ENCODE data around the gene SNCAIP.

The SNCAIP gene

DNA sequence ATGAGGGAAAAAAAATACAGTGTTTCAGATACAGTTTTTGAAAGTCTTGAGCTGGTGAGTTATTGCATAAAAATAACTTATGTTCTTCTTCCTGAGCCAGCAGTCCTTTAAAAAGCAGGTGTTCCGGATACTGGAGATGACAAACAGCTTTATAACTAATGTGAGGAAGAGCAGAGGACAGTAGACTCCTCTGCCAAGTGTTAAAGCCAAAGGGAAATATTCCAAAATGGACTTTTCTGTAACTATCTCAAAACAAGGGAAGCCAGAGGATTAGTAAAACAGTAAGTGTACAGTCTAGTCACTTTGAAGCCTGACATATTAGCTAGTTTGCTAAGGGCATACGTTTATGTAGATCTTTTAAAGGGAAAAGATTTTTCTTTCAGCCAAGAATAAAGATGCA lies 11.0 kb upstream of the SNCAIP start:
- ATAC-seq, result no peak
- no peaks in the 10 kb centered on the region for H3K4me1 Mint-ChIP-seq
- no peak for DNase-seq
- H3K27me3 Mint-ChIP-seq, result no peaks in the 10 kb centered on the region
- no peaks in the 10 kb centered on the region for H3K9me3 Mint-ChIP-seq
- no peak overlapping the region for H3K27ac Mint-ChIP-seq
- no peak overlapping the region for H3K4me3 Mint-ChIP-seq
- no peaks in the 10 kb centered on the region for H3K36me3 Mint-ChIP-seq (ENCODE audit: low read depth)

DNA sequence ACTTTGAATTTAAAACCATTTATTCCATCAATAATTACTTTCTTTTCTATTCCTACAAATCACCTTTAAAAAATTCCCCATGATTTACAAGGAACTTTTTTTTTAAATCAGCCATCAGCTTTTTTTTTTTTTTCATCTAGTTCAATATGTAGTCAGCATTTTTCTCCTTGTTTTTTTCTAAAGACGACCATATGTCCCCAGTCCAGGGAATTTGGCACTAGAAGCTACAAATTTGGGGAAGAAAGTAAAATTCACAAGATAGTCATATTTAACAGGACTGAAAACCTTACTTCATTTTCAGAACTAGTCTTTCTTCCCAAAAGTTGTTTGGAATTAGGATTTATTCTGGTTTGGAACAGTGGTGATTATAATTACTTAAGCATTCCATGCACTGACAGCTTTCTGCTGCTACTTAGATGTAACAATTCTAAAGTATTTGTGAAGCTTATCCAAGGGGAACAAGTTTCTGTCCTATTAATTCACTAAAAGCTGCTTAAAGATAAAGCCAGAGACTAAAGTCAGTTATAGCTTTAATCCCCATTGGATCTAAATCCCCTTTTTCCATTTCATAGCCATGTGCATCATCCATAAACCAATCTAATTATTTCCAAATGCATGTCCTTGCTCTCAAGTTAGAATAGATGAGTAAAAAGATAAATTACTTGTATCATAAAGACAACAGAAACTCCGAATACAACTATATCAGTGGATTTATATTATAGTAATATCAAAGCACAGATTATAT lies 7.4 kb upstream of the SNCAIP start:
- no peak overlapping the region for H3K4me3 Mint-ChIP-seq
- H3K27ac Mint-ChIP-seq, result no peak overlapping the region
- DNase-seq (no peak), ATAC-seq (no peak)
- peaks cover 7% of the 10 kb centered on the region for H3K27me3 Mint-ChIP-seq
- H3K4me1 Mint-ChIP-seq, result no peaks in the 10 kb centered on the region
- no peaks in the 10 kb centered on the region for H3K9me3 Mint-ChIP-seq
- H3K36me3 Mint-ChIP-seq (ENCODE audit: low read depth), result no peaks in the 10 kb centered on the region

DNA sequence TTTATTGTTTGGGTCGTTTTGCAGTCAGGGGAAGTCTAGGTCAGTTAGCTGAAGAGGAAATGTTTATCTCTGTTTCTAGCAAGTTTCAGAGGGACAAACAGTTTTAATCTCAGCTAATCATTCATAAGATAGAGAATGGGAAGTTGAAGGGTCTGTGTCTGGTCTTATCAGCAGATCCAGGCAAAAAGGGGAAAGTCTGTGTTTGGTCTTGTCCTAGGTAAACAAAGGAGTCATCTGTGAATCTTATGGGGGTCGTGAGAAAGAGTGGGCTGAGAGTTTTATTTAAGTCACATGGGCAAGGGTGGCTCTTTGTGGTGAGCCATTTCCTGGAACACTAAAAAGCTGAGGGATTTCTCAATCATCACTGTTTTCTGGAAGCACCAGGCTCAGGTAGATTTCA lies 5.6 kb upstream of the SNCAIP start:
- Mint-ChIP-seq H3K27me3 (peaks cover 24% of the 10 kb centered on the region), H3K9me3 (no peaks in the 10 kb centered on the region), H3K36me3 (ENCODE audit: low read depth) (no peaks in the 10 kb centered on the region), H3K4me1 (peaks cover 2% of the 10 kb centered on the region), H3K4me3 (no peak overlapping the region), H3K27ac (no peak overlapping the region)
- no peak for ATAC-seq
- DNase-seq, result no peak

DNA sequence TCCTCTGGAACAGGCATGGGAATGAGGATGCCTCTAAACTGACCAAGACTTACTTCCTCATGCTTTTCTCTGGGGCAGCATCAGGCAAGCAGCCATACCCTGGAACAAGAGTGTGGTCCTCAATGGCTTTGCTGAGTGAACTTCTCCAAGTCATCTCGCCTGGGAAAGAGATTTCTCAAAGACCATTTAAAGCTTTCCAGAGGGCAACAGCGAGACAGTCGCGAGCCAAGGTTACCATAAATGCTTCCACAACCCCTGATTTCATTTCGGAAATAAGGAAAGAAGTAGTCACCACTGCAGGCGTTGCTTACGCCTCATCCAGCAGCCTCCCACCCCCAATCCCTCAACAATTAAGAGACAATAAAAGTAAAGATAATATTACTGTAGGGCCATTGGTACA lies 1.1 kb upstream of the SNCAIP start:
- Mint-ChIP-seq H3K9me3 (no peaks in the 10 kb centered on the region), H3K4me1 (peaks cover 7% of the 10 kb centered on the region), H3K27me3 (peaks cover 54% of the 10 kb centered on the region), H3K4me3 (no peak overlapping the region), H3K36me3 (ENCODE audit: low read depth) (no peaks in the 10 kb centered on the region), H3K27ac (no peak overlapping the region)
- DNase-seq, result no peak
- ATAC-seq, result no peak

DNA sequence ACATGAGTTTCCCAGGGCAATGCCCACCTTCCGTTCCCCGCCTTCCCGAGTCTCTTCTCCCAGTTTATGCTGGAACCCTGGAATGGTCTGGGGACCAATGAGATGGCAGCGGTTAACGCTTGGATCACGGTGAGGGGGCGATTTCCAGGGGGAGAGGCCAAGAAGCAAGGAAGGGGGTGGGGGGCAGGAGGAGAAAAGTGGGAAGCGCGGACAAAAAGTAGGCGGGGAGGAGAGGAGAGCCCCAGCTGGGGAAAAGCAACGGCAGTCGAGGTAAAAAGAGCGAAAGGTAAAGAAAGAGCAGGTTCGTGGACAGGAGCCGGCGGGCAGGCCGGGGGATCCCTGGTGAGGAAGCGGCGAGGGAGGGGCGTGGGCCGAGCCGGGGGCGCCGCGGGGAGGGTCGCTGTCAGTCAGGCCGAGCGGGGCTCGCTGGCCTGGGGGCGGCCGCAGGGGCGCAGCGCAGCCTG lies 508 bp upstream of the SNCAIP start:
- Mint-ChIP-seq H3K36me3 (ENCODE audit: low read depth) (no peaks in the 10 kb centered on the region), H3K27me3 (peaks cover 58% of the 10 kb centered on the region), H3K9me3 (no peaks in the 10 kb centered on the region), H3K4me1 (peaks cover 7% of the 10 kb centered on the region), H3K4me3 (no peak overlapping the region), H3K27ac (no peak overlapping the region)
- no peak for DNase-seq
- ATAC-seq, result no peak

DNA sequence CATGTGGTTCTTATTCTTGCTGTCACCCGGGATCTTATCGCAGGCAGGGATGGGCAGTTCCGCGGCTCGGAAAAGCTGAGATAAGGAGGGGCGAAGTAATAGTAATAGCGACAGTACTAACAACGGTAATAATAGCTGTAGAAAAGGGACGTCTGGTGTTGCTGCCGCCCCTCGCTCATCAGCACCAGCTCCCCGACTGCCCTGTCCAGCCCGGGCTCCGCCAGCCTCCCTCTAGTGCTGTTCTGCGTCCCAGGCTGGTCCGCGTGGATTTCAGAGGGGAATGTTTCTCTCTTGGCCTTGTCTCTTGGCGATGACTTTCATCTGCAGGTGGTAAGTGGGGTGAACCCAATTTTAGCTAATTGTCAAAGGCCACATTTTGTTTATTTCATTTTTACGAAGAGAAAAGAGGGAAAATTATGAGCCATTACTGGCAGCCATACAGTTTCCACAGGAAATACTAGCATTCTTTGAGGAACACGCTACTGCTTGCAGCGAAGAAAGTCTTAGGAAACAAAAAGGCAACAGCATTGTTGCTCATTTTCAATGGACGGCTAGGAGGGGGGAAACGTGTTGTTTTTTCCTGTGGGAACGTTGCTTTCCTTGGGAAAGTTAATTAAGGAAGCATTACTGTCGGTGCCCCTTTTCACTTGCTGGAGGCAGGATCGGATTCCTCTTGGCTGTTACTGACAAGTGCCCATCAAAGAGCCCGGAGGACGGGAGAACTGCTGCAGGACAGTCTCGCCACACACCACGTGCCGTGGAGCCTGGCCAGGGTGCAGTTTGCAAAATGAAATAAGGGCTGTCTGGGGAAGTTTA lies 762 bp downstream of the SNCAIP start:
- DNase-seq, result no peak
- ATAC-seq, result no peak
- peaks cover 7% of the 10 kb centered on the region for H3K4me1 Mint-ChIP-seq
- H3K9me3 Mint-ChIP-seq, result no peaks in the 10 kb centered on the region
- no peaks in the 10 kb centered on the region for H3K36me3 Mint-ChIP-seq (ENCODE audit: low read depth)
- no peak overlapping the region for H3K4me3 Mint-ChIP-seq
- peaks cover 57% of the 10 kb centered on the region for H3K27me3 Mint-ChIP-seq
- H3K27ac Mint-ChIP-seq, result no peak overlapping the region

DNA sequence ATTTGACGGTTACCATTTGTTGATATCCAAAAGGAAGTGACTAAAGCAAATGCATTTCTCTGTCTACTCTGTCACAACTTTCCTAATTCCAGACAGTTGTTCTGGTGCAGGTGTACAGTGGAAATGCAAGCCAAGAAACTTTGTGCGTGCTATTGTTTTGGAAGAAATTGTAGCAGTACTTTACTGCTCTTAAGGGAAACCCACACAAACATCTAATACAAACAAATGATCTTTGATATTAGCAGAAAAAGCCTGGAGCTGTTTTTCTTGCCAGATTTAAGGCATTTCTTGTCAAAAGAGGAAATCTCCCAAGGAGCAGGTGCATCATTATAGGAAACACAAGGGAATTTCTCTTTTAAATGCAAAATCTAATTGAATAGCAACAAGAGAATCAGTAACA lies 2.0 kb downstream of the SNCAIP start:
- Mint-ChIP-seq H3K36me3 (ENCODE audit: low read depth) (no peaks in the 10 kb centered on the region), H3K4me1 (peaks cover 7% of the 10 kb centered on the region), H3K27ac (no peak overlapping the region), H3K4me3 (no peak overlapping the region), H3K27me3 (peaks cover 57% of the 10 kb centered on the region), H3K9me3 (no peaks in the 10 kb centered on the region)
- ATAC-seq, result no peak
- no peak for DNase-seq

DNA sequence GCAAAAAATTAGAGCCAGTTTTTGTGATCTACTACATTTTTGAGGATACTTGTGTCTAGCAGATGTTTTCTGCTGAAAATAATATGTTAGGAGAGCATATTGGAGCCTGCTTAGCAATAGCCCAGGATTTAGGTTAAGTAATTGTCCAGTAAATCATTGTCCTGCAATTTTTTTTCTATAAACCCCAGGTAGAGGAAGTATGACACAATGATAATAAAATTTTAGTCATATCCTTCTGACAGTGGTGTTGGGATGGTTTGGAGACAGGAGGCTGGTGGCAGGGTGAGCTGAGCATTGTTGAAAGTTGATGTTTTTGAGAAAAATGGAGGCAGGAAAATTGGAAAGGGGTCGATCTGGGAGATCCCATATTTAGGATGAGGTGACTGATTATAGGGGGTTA lies 3.5 kb downstream of the SNCAIP start:
- ATAC-seq, result no peak
- H3K4me3 Mint-ChIP-seq, result no peak overlapping the region
- no peak for DNase-seq
- H3K27ac Mint-ChIP-seq, result no peak overlapping the region
- H3K27me3 Mint-ChIP-seq, result peaks cover 44% of the 10 kb centered on the region
- no peaks in the 10 kb centered on the region for H3K36me3 Mint-ChIP-seq (ENCODE audit: low read depth)
- peaks cover 7% of the 10 kb centered on the region for H3K4me1 Mint-ChIP-seq
- no peaks in the 10 kb centered on the region for H3K9me3 Mint-ChIP-seq

DNA sequence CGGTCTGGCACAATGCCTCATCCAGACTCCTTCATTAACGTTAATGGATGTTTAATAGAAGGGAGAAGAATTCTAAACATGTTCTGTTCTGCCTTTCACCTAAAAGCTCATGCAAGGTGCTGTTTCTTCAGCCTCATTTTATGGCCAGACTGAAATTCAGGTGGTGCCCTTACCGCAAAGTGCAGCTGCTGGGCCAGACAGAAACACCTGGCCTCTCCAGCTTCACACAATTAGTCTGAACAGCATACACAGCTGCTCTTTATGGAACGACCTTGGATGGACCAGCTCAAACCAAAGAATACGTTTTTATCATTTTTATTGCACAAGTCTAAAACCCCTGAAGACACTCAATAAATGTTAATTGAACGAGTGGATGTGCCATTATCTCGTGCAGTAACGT lies 4.6 kb downstream of the SNCAIP start:
- Mint-ChIP-seq H3K27ac (no peak overlapping the region), H3K9me3 (no peaks in the 10 kb centered on the region), H3K27me3 (peaks cover 34% of the 10 kb centered on the region), H3K4me3 (no peak overlapping the region), H3K36me3 (ENCODE audit: low read depth) (no peaks in the 10 kb centered on the region), H3K4me1 (peaks cover 5% of the 10 kb centered on the region)
- DNase-seq (no peak), ATAC-seq (no peak)

DNA sequence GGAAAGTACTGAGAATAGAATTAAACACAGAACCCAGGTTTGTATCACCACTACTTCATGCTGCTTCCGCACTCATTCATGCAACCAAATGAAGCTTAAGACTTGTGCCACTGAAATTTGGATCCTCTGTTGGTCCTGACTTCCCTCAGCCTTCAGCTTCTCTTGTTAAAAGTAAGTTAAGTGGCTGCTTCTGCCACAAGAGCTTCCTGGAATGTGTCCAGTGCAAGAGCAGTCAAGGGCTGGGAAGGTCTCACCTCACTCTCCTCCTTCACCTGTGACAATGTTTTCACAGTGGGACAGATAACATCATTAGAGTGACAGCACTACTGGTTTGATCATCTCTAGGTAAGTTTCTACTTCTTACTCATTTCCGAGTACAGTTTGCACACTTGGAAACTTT lies 7.9 kb downstream of the SNCAIP start:
- no peaks in the 10 kb centered on the region for H3K9me3 Mint-ChIP-seq
- H3K36me3 Mint-ChIP-seq (ENCODE audit: low read depth), result no peaks in the 10 kb centered on the region
- no peak overlapping the region for H3K27ac Mint-ChIP-seq
- ATAC-seq (no peak), DNase-seq (no peak)
- no peaks in the 10 kb centered on the region for H3K4me1 Mint-ChIP-seq
- H3K27me3 Mint-ChIP-seq, result peaks cover 9% of the 10 kb centered on the region
- H3K4me3 Mint-ChIP-seq, result no peak overlapping the region

DNA sequence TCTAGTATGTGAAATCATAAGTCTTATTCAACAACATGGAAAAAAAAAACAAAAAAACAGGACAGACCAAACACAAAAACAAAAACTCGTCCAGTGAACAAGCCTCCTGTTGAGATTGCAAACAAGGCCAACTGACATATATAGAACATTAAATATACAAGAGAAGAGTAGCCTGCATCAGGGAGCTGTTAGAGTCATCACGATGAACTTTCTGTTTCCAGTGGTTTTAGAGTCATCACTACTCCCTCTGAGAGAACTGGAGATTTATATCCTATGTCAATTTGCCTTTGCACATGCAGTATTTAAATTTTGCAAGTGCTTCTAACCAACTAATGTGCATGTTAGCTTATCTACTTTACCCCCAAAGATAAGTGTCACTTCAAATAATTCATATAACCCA lies 9.9 kb downstream of the SNCAIP start:
- Mint-ChIP-seq H3K4me3 (no peak overlapping the region), H3K9me3 (no peaks in the 10 kb centered on the region), H3K36me3 (ENCODE audit: low read depth) (no peaks in the 10 kb centered on the region), H3K27me3 (peaks cover 2% of the 10 kb centered on the region), H3K4me1 (no peaks in the 10 kb centered on the region), H3K27ac (no peak overlapping the region)
- ATAC-seq (no peak), DNase-seq (no peak)

DNA sequence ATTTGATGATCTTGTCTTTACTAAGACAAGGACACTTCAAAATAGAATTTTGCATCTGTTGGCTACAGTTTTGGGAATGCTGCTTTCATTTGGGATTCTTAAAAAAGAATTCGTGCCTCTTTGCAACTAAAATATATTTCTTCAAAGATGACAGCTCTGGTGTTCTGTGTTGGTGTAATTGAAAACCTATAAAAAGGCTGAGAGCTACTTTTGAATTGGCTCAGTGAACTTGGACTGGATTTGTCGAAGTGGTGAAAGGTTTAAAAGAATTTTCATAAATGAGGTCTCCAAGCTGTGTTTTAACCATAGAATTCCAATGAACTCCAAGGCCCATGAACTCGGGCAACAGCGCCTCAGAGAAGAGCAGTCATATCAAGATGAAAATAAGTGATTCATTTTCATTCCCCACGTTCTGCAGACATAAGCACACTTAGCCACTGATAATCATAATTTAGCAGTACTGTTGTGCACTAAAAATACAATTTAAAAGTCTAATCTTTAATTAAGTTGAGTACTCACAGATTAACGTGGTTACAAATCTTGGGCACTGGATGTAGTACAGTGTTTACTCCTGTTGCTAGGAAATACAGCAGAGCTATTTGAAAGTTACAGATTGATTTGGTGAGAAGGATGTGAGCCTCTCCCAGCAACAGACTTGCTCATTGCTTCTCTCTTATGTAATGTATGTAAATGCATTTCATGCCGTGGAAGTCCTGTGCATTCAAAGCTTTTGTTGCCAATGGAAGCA lies 10.9 kb downstream of the SNCAIP start:
- no peaks in the 10 kb centered on the region for H3K9me3 Mint-ChIP-seq
- H3K36me3 Mint-ChIP-seq (ENCODE audit: low read depth), result no peaks in the 10 kb centered on the region
- ATAC-seq, result no peak
- no peak for DNase-seq
- no peak overlapping the region for H3K27ac Mint-ChIP-seq
- no peaks in the 10 kb centered on the region for H3K27me3 Mint-ChIP-seq
- no peaks in the 10 kb centered on the region for H3K4me1 Mint-ChIP-seq
- H3K4me3 Mint-ChIP-seq, result no peak overlapping the region

DNA sequence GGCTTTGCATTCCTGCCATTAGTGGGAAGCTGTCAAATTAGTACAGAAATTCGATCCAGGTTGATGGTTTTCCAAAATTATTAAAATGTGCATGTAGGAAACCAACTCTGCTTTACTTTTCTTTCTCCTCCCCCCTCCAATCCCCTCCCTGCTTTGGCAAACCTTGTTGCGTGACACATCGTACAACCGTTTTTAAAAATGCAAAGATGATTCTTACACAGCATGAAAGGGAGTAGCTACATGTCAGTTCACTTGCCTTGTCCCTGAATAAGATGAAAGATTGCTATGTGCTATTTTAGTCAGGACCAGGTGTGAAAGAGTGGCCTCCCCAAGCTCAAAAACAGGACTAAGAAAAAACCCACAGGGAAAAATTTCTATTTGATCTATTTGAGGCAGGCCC lies 11.7 kb downstream of the SNCAIP start:
- Mint-ChIP-seq H3K4me3 (no peak overlapping the region), H3K9me3 (no peaks in the 10 kb centered on the region), H3K4me1 (no peaks in the 10 kb centered on the region), H3K27me3 (no peaks in the 10 kb centered on the region), H3K27ac (no peak overlapping the region), H3K36me3 (ENCODE audit: low read depth) (no peaks in the 10 kb centered on the region)
- ATAC-seq (no peak), DNase-seq (no peak)

DNA sequence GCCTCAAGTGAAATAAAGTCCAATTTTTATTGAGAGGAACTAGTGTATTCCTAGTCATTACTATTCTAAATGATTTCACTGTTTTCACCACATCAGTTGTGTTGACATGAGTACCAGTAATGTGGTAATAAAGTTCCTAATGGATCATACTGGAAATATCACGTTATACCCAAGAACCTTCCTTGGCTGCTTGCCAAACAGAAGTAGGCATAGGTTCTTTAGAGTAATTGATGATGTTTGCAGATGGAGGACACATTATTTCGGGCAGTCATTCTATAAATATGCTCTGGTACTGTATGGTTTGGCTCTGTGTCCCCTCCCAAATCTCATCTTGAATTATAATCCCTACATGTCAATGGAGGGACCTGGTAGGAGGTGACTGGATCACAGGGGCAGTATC lies 15.1 kb downstream of the SNCAIP start:
- no peaks in the 10 kb centered on the region for H3K4me1 Mint-ChIP-seq
- DNase-seq (no peak), ATAC-seq (no peak)
- H3K27me3 Mint-ChIP-seq, result no peaks in the 10 kb centered on the region
- H3K27ac Mint-ChIP-seq, result no peak overlapping the region
- no peaks in the 10 kb centered on the region for H3K9me3 Mint-ChIP-seq
- H3K36me3 Mint-ChIP-seq (ENCODE audit: low read depth), result no peaks in the 10 kb centered on the region
- H3K4me3 Mint-ChIP-seq, result no peak overlapping the region

DNA sequence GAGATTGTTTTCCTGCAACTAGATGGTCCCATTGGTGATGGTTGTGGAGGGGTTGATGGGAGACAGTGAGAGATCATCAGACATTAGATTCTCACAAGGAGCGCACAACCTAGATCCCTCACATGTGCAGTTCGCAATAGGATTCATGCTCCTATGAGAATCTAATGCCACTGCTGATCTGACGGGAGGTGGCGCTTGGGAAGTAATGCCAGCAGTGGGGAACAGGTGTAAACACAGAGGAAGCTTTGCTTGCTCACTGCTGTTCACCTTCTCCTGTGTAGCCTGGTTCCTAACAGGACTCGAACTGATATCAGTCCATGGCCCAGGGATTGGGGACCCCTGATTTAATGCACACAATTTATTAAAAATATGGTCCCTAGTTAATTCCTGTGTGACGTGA lies 18.8 kb downstream of the SNCAIP start:
- no peak overlapping the region for H3K27ac Mint-ChIP-seq
- no peaks in the 10 kb centered on the region for H3K36me3 Mint-ChIP-seq (ENCODE audit: low read depth)
- H3K4me1 Mint-ChIP-seq, result no peaks in the 10 kb centered on the region
- no peaks in the 10 kb centered on the region for H3K27me3 Mint-ChIP-seq
- DNase-seq, result no peak
- ATAC-seq, result no peak
- H3K9me3 Mint-ChIP-seq, result no peaks in the 10 kb centered on the region
- H3K4me3 Mint-ChIP-seq, result no peak overlapping the region

Data from activated naive CD8-positive, alpha-beta T cell treated with anti-CD3 and anti-CD28 coated beads, Interleukin-2, amount 50 U/mL, for 24 hours (primary cell).